ENCODE results near the gene C2CD2. TPM values are rescaled to one million over a fixed set of nuclear protein-coding genes. Genes with fewer than 3 reads are reported as not detected.
A peak's percentile ranks its signal among the peaks of the same experiment; 100 is the strongest.
"Not testable (repeated sequence)": the region's sequence is repeated elsewhere in the genome, so short reads cannot be mapped to it uniquely, and the experiment has no call there.

C2CD2 gene
- total and polyA plus RNA-seq, 2 donors, result 8.9 to 11.3 TPM

- no peaks in the 10 kb centered on the region for H3K36me3 ChIP-seq (ENCODE audit: control insufficient read depth in 2 of 2, insufficient read depth in 2 of 2, low read length in 1 of 2)
- peak overlapping the region; percentile 70 to 71 for H3K27ac ChIP-seq (ENCODE audit: low read depth in 1 of 2, low read length in 1 of 2)
- peaks cover 17 to 57% of the 10 kb centered on the region in 2 donors for H3K4me1 ChIP-seq (ENCODE audit: control insufficient read depth in 2 of 2, insufficient read depth in 2 of 2, low read length in 2 of 2)
- H3K27me3 ChIP-seq (ENCODE audit: control insufficient read depth in 2 of 2, insufficient read depth in 1 of 2, low read length in 1 of 2), result peaks cover 15 to 19% of the 10 kb centered on the region in 2 donors
- 35% methylated on average over 9 of the region's 9 CpGs for WGBS
- DNase-seq (ENCODE audit: low read depth in 6 of 9, low spot score in 9 of 9), result peak in 3 of 9 donors; percentile 21 to 61 (median 33)
- no peak overlapping the region for H3K4me3 ChIP-seq (ENCODE audit: low read length in 2 of 2)
- peaks cover 0 to 1% of the 10 kb centered on the region in 2 donors for H3K9me3 ChIP-seq (ENCODE audit: control insufficient read depth in 2 of 2, insufficient read depth in 1 of 2, low read length in 1 of 2)
Measured at GRCh38 chr21:41956926-41957729, 3.3 kb upstream of the C2CD2 start.

- Histone ChIP-seq H3K27ac (ENCODE audit: low read depth in 1 of 2, low read length in 1 of 2) (no peak overlapping the region), H3K36me3 (ENCODE audit: control insufficient read depth in 2 of 2, insufficient read depth in 2 of 2, low read length in 1 of 2) (no peaks in the 10 kb centered on the region), H3K9me3 (ENCODE audit: control insufficient read depth in 2 of 2, insufficient read depth in 1 of 2, low read length in 1 of 2) (peaks cover 0 to 1% of the 10 kb centered on the region in 2 donors), H3K4me3 (ENCODE audit: low read length in 2 of 2) (no peak overlapping the region), H3K4me1 (ENCODE audit: control insufficient read depth in 2 of 2, insufficient read depth in 2 of 2, low read length in 2 of 2) (peaks cover 17 to 51% of the 10 kb centered on the region in 2 donors), H3K27me3 (ENCODE audit: control insufficient read depth in 2 of 2, insufficient read depth in 1 of 2, low read length in 1 of 2) (peaks cover 16 to 26% of the 10 kb centered on the region in 2 donors)
- 96% methylated on average over 10 of the region's 10 CpGs for WGBS
- DNase-seq (ENCODE audit: low read depth in 6 of 9, low spot score in 9 of 9), result no peak
Measured at GRCh38 chr21:41955516-41955915, 1.7 kb upstream of the C2CD2 start.

GRCh38 chr21:41954654-41955499, 1.1 kb upstream of the C2CD2 start:
- Histone ChIP-seq H3K4me1 (ENCODE audit: control insufficient read depth in 2 of 2, insufficient read depth in 2 of 2, low read length in 2 of 2) (peaks cover 17 to 51% of the 10 kb centered on the region in 2 donors), H3K27ac (ENCODE audit: low read depth in 1 of 2, low read length in 1 of 2) (no peak overlapping the region), H3K9me3 (ENCODE audit: control insufficient read depth in 2 of 2, insufficient read depth in 1 of 2, low read length in 1 of 2) (peaks cover 0 to 1% of the 10 kb centered on the region in 2 donors), H3K4me3 (ENCODE audit: low read length in 2 of 2) (no peak overlapping the region), H3K27me3 (ENCODE audit: control insufficient read depth in 2 of 2, insufficient read depth in 1 of 2, low read length in 1 of 2) (peaks cover 16 to 26% of the 10 kb centered on the region in 2 donors), H3K36me3 (ENCODE audit: control insufficient read depth in 2 of 2, insufficient read depth in 2 of 2, low read length in 1 of 2) (no peaks in the 10 kb centered on the region)
- no peak for DNase-seq (ENCODE audit: low read depth in 6 of 9, low spot score in 9 of 9)
- WGBS, result 97% methylated on average over 20 of the region's 20 CpGs

GRCh38 chr21:41953249-41953830, 478 bp downstream of the C2CD2 start:
- Histone ChIP-seq H3K36me3 (ENCODE audit: control insufficient read depth in 2 of 2, insufficient read depth in 2 of 2, low read length in 1 of 2) (no peaks in the 10 kb centered on the region), H3K27me3 (ENCODE audit: control insufficient read depth in 2 of 2, insufficient read depth in 1 of 2, low read length in 1 of 2) (peaks cover 16 to 26% of the 10 kb centered on the region in 2 donors), H3K4me1 (ENCODE audit: control insufficient read depth in 2 of 2, insufficient read depth in 2 of 2, low read length in 2 of 2) (peaks cover 17 to 50% of the 10 kb centered on the region in 2 donors), H3K4me3 (ENCODE audit: low read length in 2 of 2) (peak overlapping the region; percentile 38 to 50), H3K27ac (ENCODE audit: low read depth in 1 of 2, low read length in 1 of 2) (peak overlapping the region in 1 of 2 donors; percentile 55), H3K9me3 (ENCODE audit: control insufficient read depth in 2 of 2, insufficient read depth in 1 of 2, low read length in 1 of 2) (peaks cover 0 to 1% of the 10 kb centered on the region in 2 donors)
- DNase-seq (ENCODE audit: low read depth in 6 of 9, low spot score in 9 of 9), result no peak
- WGBS, result under 1% methylated on average over 67 of the region's 67 CpGs

- Histone ChIP-seq H3K27me3 (ENCODE audit: control insufficient read depth in 2 of 2, insufficient read depth in 1 of 2, low read length in 1 of 2) (peaks cover 16 to 26% of the 10 kb centered on the region in 2 donors), H3K4me1 (ENCODE audit: control insufficient read depth in 2 of 2, insufficient read depth in 2 of 2, low read length in 2 of 2) (peaks cover 17 to 45% of the 10 kb centered on the region in 2 donors), H3K4me3 (ENCODE audit: low read length in 2 of 2) (peak overlapping the region; percentile 38 to 50), H3K36me3 (ENCODE audit: control insufficient read depth in 2 of 2, insufficient read depth in 2 of 2, low read length in 1 of 2) (no peaks in the 10 kb centered on the region), H3K9me3 (ENCODE audit: control insufficient read depth in 2 of 2, insufficient read depth in 1 of 2, low read length in 1 of 2) (peaks cover 0 to 1% of the 10 kb centered on the region in 2 donors), H3K27ac (ENCODE audit: low read depth in 1 of 2, low read length in 1 of 2) (no peak overlapping the region)
- no peak for DNase-seq (ENCODE audit: low read depth in 6 of 9, low spot score in 9 of 9)
- WGBS, result 51% methylated on average over 30 of the region's 30 CpGs
Measured at GRCh38 chr21:41952568-41953248, 1.1 kb downstream of the C2CD2 start.

GRCh38 chr21:41951876-41952567, 1.8 kb downstream of the C2CD2 start:
- H3K4me1 ChIP-seq (ENCODE audit: control insufficient read depth in 2 of 2, insufficient read depth in 2 of 2, low read length in 2 of 2), result peaks cover 13 to 40% of the 10 kb centered on the region in 2 donors
- peaks cover 0 to 1% of the 10 kb centered on the region in 2 donors for H3K9me3 ChIP-seq (ENCODE audit: control insufficient read depth in 2 of 2, insufficient read depth in 1 of 2, low read length in 1 of 2)
- H3K4me3 ChIP-seq (ENCODE audit: low read length in 2 of 2), result peak overlapping the region in 1 of 2 donors; percentile 38
- WGBS, result 96% methylated on average over 5 of the region's 5 CpGs
- no peak for DNase-seq (ENCODE audit: low read depth in 6 of 9, low spot score in 9 of 9)
- peaks cover 16 to 26% of the 10 kb centered on the region in 2 donors for H3K27me3 ChIP-seq (ENCODE audit: control insufficient read depth in 2 of 2, insufficient read depth in 1 of 2, low read length in 1 of 2)
- H3K36me3 ChIP-seq (ENCODE audit: control insufficient read depth in 2 of 2, insufficient read depth in 2 of 2, low read length in 1 of 2), result no peaks in the 10 kb centered on the region
- no peak overlapping the region for H3K27ac ChIP-seq (ENCODE audit: low read depth in 1 of 2, low read length in 1 of 2)

GRCh38 chr21:41950941-41951351, 2.9 kb downstream of the C2CD2 start:
- DNase-seq (ENCODE audit: low read depth in 6 of 9, low spot score in 9 of 9), result no peak
- Histone ChIP-seq H3K27me3 (ENCODE audit: control insufficient read depth in 2 of 2, insufficient read depth in 1 of 2, low read length in 1 of 2) (peaks cover 16 to 26% of the 10 kb centered on the region in 2 donors), H3K4me3 (ENCODE audit: low read length in 2 of 2) (no peak overlapping the region), H3K9me3 (ENCODE audit: control insufficient read depth in 2 of 2, insufficient read depth in 1 of 2, low read length in 1 of 2) (peaks cover 0 to 1% of the 10 kb centered on the region in 2 donors), H3K4me1 (ENCODE audit: control insufficient read depth in 2 of 2, insufficient read depth in 2 of 2, low read length in 2 of 2) (peaks cover 9 to 33% of the 10 kb centered on the region in 2 donors), H3K27ac (ENCODE audit: low read depth in 1 of 2, low read length in 1 of 2) (no peak overlapping the region), H3K36me3 (ENCODE audit: control insufficient read depth in 2 of 2, insufficient read depth in 2 of 2, low read length in 1 of 2) (no peaks in the 10 kb centered on the region)
- 97% methylated on average over 14 of the region's 14 CpGs for WGBS

GRCh38 chr21:41949631-41950030, 4.2 kb downstream of the C2CD2 start:
- not testable (repeated sequence) for H3K4me3 ChIP-seq (ENCODE audit: low read length in 2 of 2); H3K27ac ChIP-seq (ENCODE audit: low read depth in 1 of 2, low read length in 1 of 2); H3K36me3 ChIP-seq (ENCODE audit: control insufficient read depth in 2 of 2, insufficient read depth in 2 of 2, low read length in 1 of 2); DNase-seq (ENCODE audit: low read depth in 6 of 9, low spot score in 9 of 9); H3K9me3 ChIP-seq (ENCODE audit: control insufficient read depth in 2 of 2, insufficient read depth in 1 of 2, low read length in 1 of 2)
- H3K27me3 ChIP-seq (ENCODE audit: control insufficient read depth in 2 of 2, insufficient read depth in 1 of 2, low read length in 1 of 2), result peaks cover 16 to 26% of the 10 kb centered on the region in 2 donors
- peaks cover 9 to 21% of the 10 kb centered on the region in 2 donors for H3K4me1 ChIP-seq (ENCODE audit: control insufficient read depth in 2 of 2, insufficient read depth in 2 of 2, low read length in 2 of 2)
- WGBS, result 99% methylated on average over 3 of the region's 3 CpGs
